IMR-90 (cell line): ENCODE results near the gene ERCC1. TPM values are rescaled to one million over a fixed set of nuclear protein-coding genes. Genes with fewer than 3 reads are reported as not detected.

Experiments
- ATAC-seq: fragments of 200-7000 bp; cut with Tn5 transposase; 2 replicates; pipeline ENCODE4 v1.9.1; 2020; ENCODE audit warnings: low read depth, mild to moderate bottlenecking, moderate library complexity
- BruUV-seq: library from RNA; stranded (reverse); fragments of 400-500 nt; replicated peaks from 2 replicates; lab custom pipeline; 2021; lab: Mats Ljungman, UMichigan
- CTCF ChIA-PET: fragments of 300-600 bp; formaldehyde crosslinking; extraction: SDS; loops from one replicate; lab custom pipeline; 2021; ENCODE audit warnings: antibody characterized with exemption; lab: Yijun Ruan, JAX
- POLR2A ChIA-PET: fragments of 300-600 bp; sonication (Branson Sonifier 250); formaldehyde crosslinking; loops from one replicate; lab custom pipeline; 2022; ENCODE audit warnings: antibody characterized with exemption; ENCODE audit not compliant: unreplicated experiment; lab: Charles Lee
- DNase-seq: peaks from one replicate; pipeline ENCODE4 v3.0.0; 2013
- H2AFZ ChIP-seq: replicated peaks from 2 replicates; pipeline ENCODE3; 2013; ENCODE audit warnings: low read length, mild to moderate bottlenecking; ENCODE audit not compliant: poor library complexity
- H2AK5ac ChIP-seq: 2 replicates; pipeline ENCODE4 v1.6.1; 2013; ENCODE audit warnings: low read depth, low read length, inconsistent platforms
- H2AK9ac ChIP-seq: replicated peaks from 2 replicates; pipeline ENCODE3; 2013; ENCODE audit warnings: mild to moderate bottlenecking, low read depth, low read length, moderate library complexity; ENCODE audit not compliant: poor library complexity
- H2BK120ac ChIP-seq: 2 replicates; pipeline ENCODE4 v1.6.1; 2013; ENCODE audit warnings: low read depth, low read length, inconsistent platforms
- H2BK15ac ChIP-seq: 3 replicates; pipeline ENCODE4 v1.6.1; 2013; ENCODE audit warnings: low read depth, low read length, inconsistent platforms
- H2BK20ac ChIP-seq: 2 replicates; pipeline ENCODE4 v1.6.1; 2013; ENCODE audit warnings: low read depth, mild to moderate bottlenecking, inconsistent platforms, low read length, moderate library complexity
- H2BK5ac ChIP-seq: 2 replicates; pipeline ENCODE4 v1.6.1; 2013; ENCODE audit warnings: mild to moderate bottlenecking, low read depth, low read length, inconsistent platforms; ENCODE audit not compliant: poor library complexity, severe bottlenecking
- H3K14ac ChIP-seq: replicated peaks from 2 replicates; pipeline ENCODE4 v1.6.1; 2013; ENCODE audit warnings: low read depth, low read length, inconsistent platforms
- H3K18ac ChIP-seq: 2 replicates; pipeline ENCODE4 v1.6.1; 2013; ENCODE audit warnings: low read depth, low read length, control low read depth
- H3K23ac ChIP-seq: 2 replicates; pipeline ENCODE4 v1.6.1; 2013; ENCODE audit warnings: low read depth, low read length, inconsistent platforms
- H3K27ac ChIP-seq: 2 replicates; pipeline ENCODE4 v1.5.1; 2013; ENCODE audit warnings: mild to moderate bottlenecking, control low read depth, low read length; ENCODE audit not compliant: insufficient read depth
- H3K27me3 ChIP-seq: 2 replicates; pipeline ENCODE4 v1.6.1; 2013; ENCODE audit warnings: low read length; ENCODE audit not compliant: control insufficient read depth, insufficient read depth
- H3K36me3 ChIP-seq: 2 replicates; pipeline ENCODE4 v1.6.1; 2013; ENCODE audit warnings: low read length, mixed read lengths; ENCODE audit not compliant: control insufficient read depth, insufficient read depth
- H3K4ac ChIP-seq: 2 replicates; pipeline ENCODE4 v1.6.1; 2013; ENCODE audit warnings: low read depth, low read length, inconsistent platforms
- H3K4me1 ChIP-seq: 2 replicates; pipeline ENCODE4 v1.6.1; 2013; ENCODE audit warnings: low read length, mixed read lengths; ENCODE audit not compliant: control insufficient read depth, insufficient read depth
- H3K4me2 ChIP-seq: 2 replicates; pipeline ENCODE4 v1.6.1; 2013; ENCODE audit warnings: low read depth, mild to moderate bottlenecking, control low read depth, low read length, moderate library complexity
- H3K4me3 ChIP-seq: 2 replicates; pipeline ENCODE4 v1.5.1; 2013; ENCODE audit warnings: low read depth, mild to moderate bottlenecking, control low read depth, low read length, moderate library complexity; ENCODE audit not compliant: insufficient read depth
- H3K56ac ChIP-seq: 2 replicates; pipeline ENCODE4 v1.6.1; 2013; ENCODE audit warnings: low read length, inconsistent platforms; ENCODE audit not compliant: insufficient read depth; ENCODE audit errors: extremely low read depth
- H3K79me1 ChIP-seq, 2 experiments: 2 replicates each; pipeline ENCODE4 v1.6.1; 2013; ENCODE audit warnings: low read length in 2 of 2, inconsistent platforms in 1 of 2, low read depth in 1 of 2
- H3K9ac ChIP-seq: 2 replicates; pipeline ENCODE4 v1.6.1; 2013; ENCODE audit warnings: low read depth, low read length, control low read depth
- H3K9me1 ChIP-seq: 2 replicates; pipeline ENCODE4 v1.6.1; 2013; ENCODE audit warnings: low read length, inconsistent platforms; ENCODE audit not compliant: insufficient read depth
- H3K9me3 ChIP-seq: 2 replicates; pipeline ENCODE4 v1.6.1; 2013; ENCODE audit warnings: low read length; ENCODE audit not compliant: control insufficient read depth, insufficient read depth
- H4K20me1 ChIP-seq: 2 replicates; pipeline ENCODE4 v1.6.1; 2013; ENCODE audit warnings: low read length, inconsistent platforms; ENCODE audit not compliant: insufficient read depth
- H4K5ac ChIP-seq: 2 replicates; pipeline ENCODE4 v1.6.1; 2013; ENCODE audit warnings: mild to moderate bottlenecking, low read depth, low read length, control low read depth
- H4K8ac ChIP-seq, 2 experiments: 2 replicates each; pipeline ENCODE4 v1.6.1; 2013; ENCODE audit warnings: low read depth in 2 of 2, low read length in 2 of 2, control low read depth in 1 of 2, inconsistent platforms in 1 of 2
- H4K91ac ChIP-seq: 2 replicates; pipeline ENCODE4 v1.6.1; 2013; ENCODE audit warnings: low read depth, low read length, inconsistent platforms; ENCODE audit not compliant: insufficient read depth
- BHLHE40 ChIP-seq: fragments of 150-350 bp; IDR thresholded peaks from 2 replicates; pipeline ENCODE4 v1.6.1; 2016; ENCODE audit warnings: mild to moderate bottlenecking, low read depth, low read length
- CEBPB ChIP-seq: IDR thresholded peaks from 2 replicates; pipeline ENCODE4 v1.6.1; 2012; ENCODE audit warnings: low read depth, low read length, improper control_type of control experiment
- CHD1 ChIP-seq: IDR thresholded peaks from 2 replicates; pipeline ENCODE4 v1.6.1; 2012; ENCODE audit warnings: low read depth, low read length, improper control_type of control experiment
- ELK1 ChIP-seq: fragments of 150-350 bp; IDR thresholded peaks from 2 replicates; pipeline ENCODE4 v1.6.1; 2016; ENCODE audit warnings: low read depth, mild to moderate bottlenecking, low read length, moderate library complexity, borderline replicate concordance
- FOS ChIP-seq: fragments of 150-350 bp; IDR thresholded peaks from 2 replicates; pipeline ENCODE4 v1.6.1; 2016; ENCODE audit warnings: low read depth, low read length
- MAFK ChIP-seq: IDR thresholded peaks from 2 replicates; pipeline ENCODE4 v1.6.1; 2012; ENCODE audit warnings: low read depth, low read length, improper control_type of control experiment
- MAZ ChIP-seq: IDR thresholded peaks from 2 replicates; pipeline ENCODE4 v1.6.1; 2012; ENCODE audit warnings: low read depth, mild to moderate bottlenecking, low read length, improper control_type of control experiment, moderate library complexity, borderline replicate concordance
- MXI1 ChIP-seq: IDR thresholded peaks from 2 replicates; pipeline ENCODE4 v1.6.1; 2012; ENCODE audit warnings: low read depth, mild to moderate bottlenecking, low read length, moderate library complexity, borderline replicate concordance
- NFE2L2 ChIP-seq: fragments of 150-350 bp; IDR thresholded peaks from 2 replicates; pipeline ENCODE4 v1.6.1; 2016; ENCODE audit warnings: low read depth, mild to moderate bottlenecking, low read length
- POLR2A ChIP-seq: IDR thresholded peaks from 2 replicates; pipeline ENCODE4 v1.6.1; 2012; ENCODE audit warnings: mild to moderate bottlenecking, low read depth, low read length
- RAD21 ChIP-seq: IDR thresholded peaks from 2 replicates; pipeline ENCODE4 v1.6.1; 2012; ENCODE audit warnings: low read length, improper control_type of control experiment
- RCOR1 ChIP-seq: IDR thresholded peaks from 2 replicates; pipeline ENCODE4 v1.6.1; 2012; ENCODE audit warnings: mild to moderate bottlenecking, low read length, improper control_type of control experiment; ENCODE audit not compliant: insufficient replicate concordance
- RFX5 ChIP-seq: IDR thresholded peaks from 2 replicates; pipeline ENCODE4 v1.8.0; 2012; ENCODE audit warnings: low read depth, mild to moderate bottlenecking, low read length, moderate library complexity
- SMC3 ChIP-seq: fragments of 150-350 bp; IDR thresholded peaks from 2 replicates; pipeline ENCODE4 v1.6.1; 2016; ENCODE audit warnings: low read depth, mild to moderate bottlenecking, antibody characterized with exemption, low read length, moderate library complexity
- WGBS, 2 experiments: methylation state at CpG; one replicate each; pipeline versions ENCODE4 v1.1.5 to v1.1.7; 2013; ENCODE audit warnings: missing lambda C conversion rate in 2 of 2; ENCODE audit not compliant: insufficient read length in 1 of 2; ENCODE audit errors: extremely low coverage in 2 of 2; 5-methylcytosine and 5-hydroxymethylcytosine counted together
- dilution Hi-C: fragments of 300-500 bp; cut with HindIII; formaldehyde crosslinking; loops from one replicate; pipeline ENCODE4 v1.14.3; 2018; ENCODE audit warnings: low sequenced_read_pairs; ENCODE audit not compliant: unreplicated experiment
- in situ Hi-C: fragments of 300-500 bp; cut with MboI; formaldehyde crosslinking; loops from 3 replicates; pipeline ENCODE4 v1.14.3; 2019; ENCODE audit warnings: low sequenced_read_pairs, inconsistent platforms, mixed read lengths
- intact Hi-C: fragments of 100-400 bp; cut with micrococcal nuclease; formaldehyde crosslinking; loops from 2 replicates; pipeline ENCODE4 v1.10.0; 2022
- polyA plus RNA-seq, 3 experiments: library from polyadenylated mRNA; depleted of rRNA; stranded (reverse); fragments of >200 nt; gene quantifications; 2 replicates each; pipeline ENCODE4 v1.2.3, GENCODE V29; 2012; ENCODE audit warnings: low replicate concordance in 1 of 3
- total RNA-seq: library from RNA; depleted of rRNA; stranded (reverse); fragments of >200 nt; gene quantifications from 2 replicates; pipeline ENCODE4 v1.2.3, GENCODE V29; 2012
- TF ChIP-seq, protein P1 (sequence below): fragments of 150-350 bp; IDR thresholded peaks from 2 replicates; pipeline ENCODE4 v1.6.1; 2017; ENCODE audit warnings: mild to moderate bottlenecking, antibody characterized with exemption, low read length, low read depth
- TF ChIP-seq, protein P2 (sequence below): conservative IDR thresholded peaks from 2 replicates; pipeline ENCODE4 v1.5.1; 2012; ENCODE audit warnings: mild to moderate bottlenecking, low read depth, low read length, improper control_type of control experiment

ERCC1 gene
- total and polyA plus RNA-seq, 2 of the 4 experiments (the other 2 are of a cell fraction), result 84.2 to 132 TPM

DNA sequence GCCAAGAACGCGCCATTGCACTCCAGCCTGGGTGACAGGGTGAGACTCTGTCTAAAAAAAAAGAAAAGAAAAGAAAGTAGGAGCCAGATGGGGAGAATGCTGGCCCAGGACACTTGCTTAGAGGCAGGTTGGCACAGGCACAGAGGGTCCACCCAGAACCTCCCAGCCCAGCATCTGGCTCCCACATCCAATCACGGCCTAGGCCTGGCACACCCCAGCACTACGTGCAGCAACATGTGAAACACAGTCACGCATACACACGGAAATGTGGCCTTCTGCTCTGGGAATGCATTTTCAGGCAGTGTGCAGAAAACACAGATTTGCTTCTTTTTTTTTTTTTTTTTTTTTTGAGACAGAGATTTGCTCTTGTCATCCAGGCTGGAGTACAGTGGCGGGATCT is 23.2 kb upstream of the ERCC1 start:
- Histone ChIP-seq H3K14ac (no peak overlapping the region), H2AK5ac (no peak overlapping the region), H3K9me1 (peaks cover 7% of the 10 kb centered on the region; the same call in 1 of the 2 replicates), H4K8ac (no peak overlapping the region), H2BK15ac (no peak overlapping the region), H2BK120ac (no peak overlapping the region), H4K5ac (no peak overlapping the region), H2AFZ (no peak overlapping the region), H3K4me1 (peaks cover 17% of the 10 kb centered on the region), H2AK9ac (no peak overlapping the region), H3K18ac (no peak overlapping the region), H3K4me2 (no peak overlapping the region), H3K79me1 (peaks cover 0 to 37% of the 10 kb centered on the region in 2 experiments; a peak in 2 of 4 replicates), H3K9ac (no peak overlapping the region), H2BK5ac (no peak overlapping the region), H3K23ac (no peak overlapping the region), H3K27me3 (no peaks in the 10 kb centered on the region), H3K4ac (no peak overlapping the region), H4K91ac (no peak overlapping the region), H4K20me1 (no peaks in the 10 kb centered on the region), H3K9me3 (no peaks in the 10 kb centered on the region), H3K36me3 (no peaks in the 10 kb centered on the region), H3K56ac (no peak overlapping the region), H2BK20ac (no peak overlapping the region), H3K4me3 (no peak overlapping the region), H3K27ac (no peak overlapping the region)
- POLR2A ChIA-PET, result no interaction called here
- dilution Hi-C loops (no loop called here), in situ Hi-C loops (no loop called here), intact Hi-C loops (no loop called here)
- no TSS peak for BruUV-seq
- no peak for DNase-seq
- CTCF ChIA-PET, result no interaction called here
- ATAC-seq, result no peak
- WGBS, 2 experiments, result 100% methylated on average over 2 of the region's 7 CpGs; no CpG with 5 or more reads in 1 of the 2 experiments
- TF ChIP-seq MXI1, result no peak
- TF ChIP-seq RAD21, result no peak
- no peak for TF ChIP-seq FOS
- TF ChIP-seq, protein P1, sequence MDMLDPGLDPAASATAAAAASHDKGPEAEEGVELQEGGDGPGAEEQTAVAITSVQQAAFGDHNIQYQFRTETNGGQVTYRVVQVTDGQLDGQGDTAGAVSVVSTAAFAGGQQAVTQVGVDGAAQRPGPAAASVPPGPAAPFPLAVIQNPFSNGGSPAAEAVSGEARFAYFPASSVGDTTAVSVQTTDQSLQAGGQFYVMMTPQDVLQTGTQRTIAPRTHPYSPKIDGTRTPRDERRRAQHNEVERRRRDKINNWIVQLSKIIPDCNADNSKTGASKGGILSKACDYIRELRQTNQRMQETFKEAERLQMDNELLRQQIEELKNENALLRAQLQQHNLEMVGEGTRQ, result no peak
- no peak for TF ChIP-seq RCOR1
- no peak for TF ChIP-seq POLR2A
- no peak for TF ChIP-seq ELK1
- TF ChIP-seq RFX5, result no peak
- TF ChIP-seq CHD1, result no peak
- TF ChIP-seq, protein P2, sequence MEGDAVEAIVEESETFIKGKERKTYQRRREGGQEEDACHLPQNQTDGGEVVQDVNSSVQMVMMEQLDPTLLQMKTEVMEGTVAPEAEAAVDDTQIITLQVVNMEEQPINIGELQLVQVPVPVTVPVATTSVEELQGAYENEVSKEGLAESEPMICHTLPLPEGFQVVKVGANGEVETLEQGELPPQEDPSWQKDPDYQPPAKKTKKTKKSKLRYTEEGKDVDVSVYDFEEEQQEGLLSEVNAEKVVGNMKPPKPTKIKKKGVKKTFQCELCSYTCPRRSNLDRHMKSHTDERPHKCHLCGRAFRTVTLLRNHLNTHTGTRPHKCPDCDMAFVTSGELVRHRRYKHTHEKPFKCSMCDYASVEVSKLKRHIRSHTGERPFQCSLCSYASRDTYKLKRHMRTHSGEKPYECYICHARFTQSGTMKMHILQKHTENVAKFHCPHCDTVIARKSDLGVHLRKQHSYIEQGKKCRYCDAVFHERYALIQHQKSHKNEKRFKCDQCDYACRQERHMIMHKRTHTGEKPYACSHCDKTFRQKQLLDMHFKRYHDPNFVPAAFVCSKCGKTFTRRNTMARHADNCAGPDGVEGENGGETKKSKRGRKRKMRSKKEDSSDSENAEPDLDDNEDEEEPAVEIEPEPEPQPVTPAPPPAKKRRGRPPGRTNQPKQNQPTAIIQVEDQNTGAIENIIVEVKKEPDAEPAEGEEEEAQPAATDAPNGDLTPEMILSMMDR, result no peak
- no peak for TF ChIP-seq NFE2L2
- TF ChIP-seq MAFK, result no peak
- no peak for TF ChIP-seq SMC3
- TF ChIP-seq MAZ, result no peak
- TF ChIP-seq BHLHE40, result no peak
- no peak for TF ChIP-seq CEBPB
